H1 (cell line): ENCODE data around the gene CACNA2D3. TPM values are rescaled to one million over a fixed set of nuclear protein-coding genes. Genes with fewer than 3 reads are reported as not detected.

Experiments
- CTCF ChIA-PET: fragments of 300-600 bp; sonication (Branson Sonifier 250); formaldehyde crosslinking; loops from one replicate; lab custom pipeline; 2021; ENCODE audit not compliant: partially characterized antibody; lab: Charles Lee
- POLR2A ChIA-PET: fragments of 300-600 bp; sonication (Branson Sonifier 250); formaldehyde crosslinking; loops from one replicate; lab custom pipeline; 2021; ENCODE audit warnings: inconsistent platforms; ENCODE audit not compliant: partially characterized antibody; lab: Charles Lee
- DNase-seq, 2 experiments: peaks; one replicate each; pipeline versions ENCODE4 v3.0.0 to v3.0.0-alpha.2; 2010 to 2022; ENCODE audit warnings: low spot score in 2 of 2, low read depth in 1 of 2, mixed read lengths in 1 of 2
- FAIRE-seq: peaks from 2 replicates; lab custom pipeline; 2011; peaks lifted over from hg19 to GRCh38; lab: Jason Lieb, UNC
- H2AFZ ChIP-seq: 2 replicates; pipeline ENCODE4 v1.8.1; 2012; ENCODE audit warnings: low read length, inconsistent platforms
- H2AK5ac ChIP-seq: 2 replicates; pipeline ENCODE4 v1.6.1; 2013; ENCODE audit warnings: low read depth, low read length
- H2BK120ac ChIP-seq: replicated peaks from 2 replicates; pipeline ENCODE3; 2013; ENCODE audit warnings: low read depth, low read length, inconsistent platforms
- H2BK12ac ChIP-seq: 2 replicates; pipeline ENCODE4 v1.6.1; 2013; ENCODE audit warnings: low read depth, low read length
- H2BK15ac ChIP-seq: 2 replicates; pipeline ENCODE4 v1.6.1; 2013; ENCODE audit warnings: low read length
- H2BK20ac ChIP-seq: 2 replicates; pipeline ENCODE4 v1.6.1; 2013; ENCODE audit warnings: low read length
- H2BK5ac ChIP-seq: 2 replicates; pipeline ENCODE4 v1.6.1; 2013; ENCODE audit warnings: low read depth, low read length
- H3K14ac ChIP-seq: 2 replicates; pipeline ENCODE4 v1.6.1; 2013; ENCODE audit warnings: inconsistent platforms; ENCODE audit not compliant: insufficient read length
- H3K18ac ChIP-seq: 2 replicates; pipeline ENCODE4 v1.6.1; 2013; ENCODE audit warnings: low read length; ENCODE audit errors: extremely low read depth
- H3K23ac ChIP-seq: 2 replicates; pipeline ENCODE4 v1.6.1; 2013; ENCODE audit warnings: inconsistent platforms; ENCODE audit not compliant: insufficient read length
- H3K23me2 ChIP-seq: 2 replicates; pipeline ENCODE4 v1.6.1; 2013; ENCODE audit warnings: low read depth, low read length
- H3K27ac ChIP-seq: 2 replicates; pipeline ENCODE4 v1.6.1; 2011; ENCODE audit warnings: low read depth, low read length, inconsistent platforms
- H3K27me3 ChIP-seq, 4 experiments: replicated peaks in 1 of 4; 1 replicate in 1 of 4; 2 replicates in 3 of 4; pipeline versions ENCODE4 v1.6.1 to v1.8.1; 2011 to 2013; ENCODE audit warnings: low read length in 3 of 4, mild to moderate bottlenecking in 3 of 4, inconsistent platforms in 2 of 4, mixed read lengths in 2 of 4, moderate library complexity in 1 of 4; ENCODE audit not compliant: control insufficient read depth in 3 of 4, insufficient read depth in 3 of 4; ENCODE audit errors: extremely low read depth in 1 of 4
- H3K36me3 ChIP-seq, 4 experiments: 2 replicates each; pipeline versions ENCODE4 v1.6.1 to v1.8.1; 2011 to 2013; ENCODE audit warnings: mild to moderate bottlenecking in 4 of 4, low read length in 3 of 4, moderate library complexity in 2 of 4, control low read depth in 1 of 4, inconsistent platforms in 1 of 4; ENCODE audit not compliant: insufficient read depth in 4 of 4, control insufficient read depth in 2 of 4
- H3K4ac ChIP-seq: replicated peaks from 2 replicates; pipeline ENCODE3; 2013; ENCODE audit warnings: low read length, low read depth, mixed read lengths, inconsistent platforms; ENCODE audit not compliant: insufficient read length
- H3K4me1 ChIP-seq, 4 experiments: replicated peaks in 1 of 4; 1 replicate in 1 of 4; 2 replicates in 3 of 4; pipeline versions ENCODE4 v1.6.1 to v1.8.1; 2011 to 2013; ENCODE audit warnings: low read length in 3 of 4, inconsistent platforms in 2 of 4, mixed read lengths in 1 of 4; ENCODE audit not compliant: insufficient read depth in 4 of 4, control insufficient read depth in 3 of 4
- H3K4me2 ChIP-seq, 2 experiments: 2 replicates each; pipeline versions ENCODE4 v1.6.1 to v1.8.1; 2011 to 2013; ENCODE audit warnings: low read depth in 2 of 2, low read length in 2 of 2, control low read depth in 1 of 2, inconsistent platforms in 1 of 2, mild to moderate bottlenecking in 1 of 2; ENCODE audit not compliant: insufficient read depth in 1 of 2
- H3K4me3 ChIP-seq, 4 experiments: fragments of 200-600, 300-600 bp in 1 of 4; sonication (generic), shearing (Covaris generic), sonication (Bioruptor Twin) in 1 of 4; 2 replicates each; pipeline versions ENCODE4 v1.5.1 to v1.8.1; 2011 to 2016; ENCODE audit warnings: low read length in 4 of 4, low read depth in 3 of 4, control low read depth in 2 of 4, inconsistent platforms in 2 of 4, mild to moderate bottlenecking in 2 of 4, mixed read lengths in 1 of 4, moderate library complexity in 1 of 4; ENCODE audit not compliant: insufficient read depth in 2 of 4; ENCODE audit errors: extremely low read depth in 1 of 4
- H3K56ac ChIP-seq: replicated peaks from 2 replicates; pipeline ENCODE3; 2013; ENCODE audit warnings: low read depth, mild to moderate bottlenecking, mixed read lengths, low read length, inconsistent platforms; ENCODE audit not compliant: insufficient read length
- H3K79me1 ChIP-seq: 2 replicates; pipeline ENCODE4 v1.6.1; 2013; ENCODE audit warnings: low read depth, low read length, control low read depth
- H3K79me2 ChIP-seq, 2 experiments: 2 replicates each; pipeline versions ENCODE4 v1.6.1 to v1.8.1; 2012 to 2013; ENCODE audit warnings: low read length in 2 of 2, mild to moderate bottlenecking in 2 of 2, inconsistent platforms in 1 of 2; ENCODE audit not compliant: insufficient read depth in 2 of 2, control insufficient read depth in 1 of 2
- H3K9ac ChIP-seq, 4 experiments: replicated peaks in 1 of 4; 1 replicate in 1 of 4; 2 replicates in 3 of 4; pipeline versions ENCODE4 v1.6.1 to v1.8.1; 2011 to 2013; ENCODE audit warnings: low read depth in 3 of 4, low read length in 3 of 4, control low read depth in 2 of 4, mild to moderate bottlenecking in 2 of 4, moderate library complexity in 2 of 4, inconsistent platforms in 1 of 4; ENCODE audit errors: extremely low read depth in 1 of 4
- H3K9me3 ChIP-seq, 2 experiments: 2 replicates each; pipeline versions ENCODE4 v1.6.1 to v1.8.1; 2012 to 2013; ENCODE audit warnings: mild to moderate bottlenecking in 2 of 2, moderate library complexity in 2 of 2, control low read depth in 1 of 2, inconsistent platforms in 1 of 2, low read depth in 1 of 2, low read length in 1 of 2, mixed read lengths in 1 of 2; ENCODE audit not compliant: insufficient read depth in 2 of 2
- H4K20me1 ChIP-seq, 2 experiments: replicated peaks in 1 of 2; 2 replicates each; pipeline versions ENCODE3 to v1.8.1; 2011 to 2013; ENCODE audit warnings: inconsistent platforms in 2 of 2, low read length in 2 of 2, mild to moderate bottlenecking in 1 of 2; ENCODE audit not compliant: insufficient read depth in 2 of 2, control insufficient read depth in 1 of 2
- H4K5ac ChIP-seq: 2 replicates; pipeline ENCODE4 v1.6.1; 2013; ENCODE audit warnings: low read length, low read depth, mixed read lengths, inconsistent platforms; ENCODE audit not compliant: insufficient read length
- H4K8ac ChIP-seq: 2 replicates; pipeline ENCODE4 v1.8.0; 2013; ENCODE audit warnings: mild to moderate bottlenecking, moderate library complexity, low read length, inconsistent platforms; ENCODE audit not compliant: insufficient read depth; ENCODE audit errors: extremely low read depth
- H4K91ac ChIP-seq: replicated peaks from 2 replicates; pipeline ENCODE3; 2013; ENCODE audit warnings: low read length, mixed read lengths, inconsistent platforms; ENCODE audit not compliant: insufficient read length
- BACH1 ChIP-seq: IDR thresholded peaks from 2 replicates; pipeline ENCODE4 v1.6.1; 2012; ENCODE audit warnings: low read length, improper control_type of control experiment
- BCL11A ChIP-seq, 2 experiments: IDR thresholded peaks; one replicate each; pipeline ENCODE4 v1.6.1; 2011; ENCODE audit warnings: low read depth in 2 of 2, low read length in 2 of 2, mild to moderate bottlenecking in 2 of 2
- EZH2 ChIP-seq: fragments of 200-600 bp; sonication (generic); IDR thresholded peaks from 2 replicates; pipeline ENCODE4 v1.7.1; 2012; ENCODE audit warnings: low read depth, mild to moderate bottlenecking, moderate library complexity, low read length, inconsistent platforms; ENCODE audit not compliant: severe bottlenecking
- KDM4A ChIP-seq: IDR thresholded peaks from one replicate; pipeline ENCODE4 v1.7.1; 2012; ENCODE audit warnings: low read depth, mild to moderate bottlenecking, moderate library complexity, low read length, inconsistent platforms; ENCODE audit not compliant: severe bottlenecking
- KDM5A ChIP-seq: fragments of 200-600 bp; IDR thresholded peaks from 2 replicates; pipeline ENCODE4 v1.7.1; 2012; ENCODE audit warnings: mild to moderate bottlenecking, low read length, inconsistent platforms, mixed read lengths
- MAX ChIP-seq: IDR thresholded peaks from 2 replicates; pipeline ENCODE4 v1.6.1; 2012; ENCODE audit warnings: inconsistent platforms
- NRF1 ChIP-seq: IDR thresholded peaks from 2 replicates; pipeline ENCODE4 v1.6.1; 2011; ENCODE audit warnings: mild to moderate bottlenecking, low read depth, low read length, improper control_type of control experiment
- RBBP5 ChIP-seq: IDR thresholded peaks from 2 replicates; pipeline ENCODE4 v1.7.1; 2012; ENCODE audit warnings: low read depth, mild to moderate bottlenecking, inconsistent platforms, low read length, moderate library complexity, borderline replicate concordance
- RFX5 ChIP-seq: IDR thresholded peaks from 2 replicates; pipeline ENCODE4 v1.6.1; 2011; ENCODE audit warnings: low read depth, low read length, improper control_type of control experiment, borderline replicate concordance
- SAP30 ChIP-seq: fragments of 300-600 bp; sonication (generic); IDR thresholded peaks from 2 replicates; pipeline ENCODE4 v1.7.1; 2012; ENCODE audit warnings: low read length, moderate library complexity, mild to moderate bottlenecking, inconsistent platforms; ENCODE audit not compliant: insufficient read depth, insufficient replicate concordance
- TAF7 ChIP-seq: optimal IDR thresholded peaks from 2 replicates; pipeline ENCODE3; 2011; ENCODE audit warnings: low read depth, mild to moderate bottlenecking, inconsistent platforms, low read length, moderate library complexity, borderline replicate concordance
- TEAD4 ChIP-seq: IDR thresholded peaks from 2 replicates; pipeline ENCODE4 v1.6.1; 2012; ENCODE audit warnings: low read depth, low read length, inconsistent platforms, mixed read lengths
- YY1 ChIP-seq: IDR thresholded peaks from 2 replicates; pipeline ENCODE4 v1.6.1; 2011; ENCODE audit warnings: low read depth, mild to moderate bottlenecking, low read length
- WGBS, 2 experiments: shearing (Covaris generic) in 1 of 2; methylation state at CpG; one replicate each; pipeline versions ENCODE4 v1.1.6 to v1.1.7; 2013 to 2015; ENCODE audit warnings: low lambda C conversion rate in 2 of 2, mixed read lengths in 2 of 2, inconsistent platforms in 1 of 2, low coverage in 1 of 2, missing lambda C conversion rate in 1 of 2; ENCODE audit not compliant: insufficient replicate concordance in 2 of 2, insufficient coverage in 1 of 2, insufficient read length in 1 of 2; ENCODE audit errors: extremely low coverage in 1 of 2, missing lambda C conversion rate in 1 of 2; 5-methylcytosine and 5-hydroxymethylcytosine counted together
- polyA plus RNA-seq, 7 experiments: library from polyadenylated mRNA; depleted of rRNA in 3 of 7; stranded (reverse) in 5 of 7; unstranded in 2 of 7; fragments of >200 nt in 5 of 7; fragments of 200-250 nt in 2 of 7; gene quantifications; 1 replicate in 5 of 7; 2 replicates in 1 of 7; 4 replicates in 1 of 7; pipeline versions ENCODE4 v1.2.1 to v1.2.3, GENCODE V29; 2011 to 2013; ENCODE audit warnings: missing spikeins in 2 of 7, mixed read lengths in 2 of 7
- total RNA-seq: library from RNA; stranded (reverse); fragmentation: NEBNext Ultra II Directional; extraction: Animal tissue kit (Norgen Biotek cat#: 25700); gene quantifications from 2 replicates; pipeline ENCODE4 v1.2.1, GENCODE V29; 2021

Gene CACNA2D3
- total and polyA plus RNA-seq, 2 of the 8 experiments (the other 6 are each of a cell fraction or from before 2014, with no cell fraction given) = 1.5 to 1.8 TPM

- Histone ChIP-seq H3K4me2 (no peak overlapping the region), H3K79me1 (no peaks in the 10 kb centered on the region), H2BK20ac (no peak overlapping the region), H3K9me3 (no peaks in the 10 kb centered on the region), H2AFZ (no peak overlapping the region), H3K27me3 (no peaks in the 10 kb centered on the region; a peak in 2 of 7 replicates), H2BK5ac (no peak overlapping the region), H3K4ac (no peak overlapping the region), H3K56ac (no peak overlapping the region), H2AK5ac (no peak overlapping the region), H3K36me3 (no peaks in the 10 kb centered on the region), H2BK120ac (no peak overlapping the region), H4K5ac (no peak overlapping the region), H4K91ac (no peak overlapping the region), H3K23ac (no peak overlapping the region)
- ChIA-PET POLR2A (interaction anchor here (1.0 kb wide), 1 partner anchor 109 kb away, joined by 3 read pairs; no protein-coding TSS in a partner anchor), CTCF (interaction anchor here (0.8 to 1.4 kb wide), 4 partner anchors 14 to 311 kb away, joined by 3 to 5 read pairs (median 3); no protein-coding TSS in a partner anchor)
- no peak for FAIRE-seq
- 91% methylated on average over 2 of the region's 2 CpGs; no CpG with 5 or more reads in 1 of the 2 experiments for WGBS, 2 experiments
- no peak for TF ChIP-seq KDM5A
- TF ChIP-seq MAX = no peak
- no peak for TF ChIP-seq TAF7
- TF ChIP-seq BCL11A (IDR thresholded peaks at IDR 0.05; ENCODE audit: low read depth in 2 of 2, low read length in 2 of 2) = no peak
- no peak for TF ChIP-seq KDM4A
- TF ChIP-seq BACH1 = no peak
- no peak for TF ChIP-seq YY1
- no peak for TF ChIP-seq NRF1
- no peak for TF ChIP-seq SAP30
- no peak for TF ChIP-seq RFX5
- TF ChIP-seq RBBP5 = no peak
- TF ChIP-seq EZH2 = no peak
- no peak for TF ChIP-seq TEAD4
- TF ChIP-seq, all 59 proteins: peak for 0
- H3K27ac ChIP-seq = no peak overlapping the region
- no peak overlapping the region for H3K18ac ChIP-seq
- no peaks in the 10 kb centered on the region for H3K79me2 ChIP-seq
- no peak overlapping the region for H4K8ac ChIP-seq
- no peak overlapping the region for H2BK12ac ChIP-seq
- H3K4me1 ChIP-seq = no peaks in the 10 kb centered on the region
- H3K14ac ChIP-seq = no peak overlapping the region
- DNase-seq = no peak
- H2BK15ac ChIP-seq = no peak overlapping the region
- H4K20me1 ChIP-seq = no peaks in the 10 kb centered on the region
- no peak overlapping the region for H3K4me3 ChIP-seq
- H3K23me2 ChIP-seq = peaks cover under 1% of the 10 kb centered on the region; the same call in 1 of the 2 replicates
- H3K9ac ChIP-seq = no peak overlapping the region
Observed at GRCh38 chr3:54520060-54520459, 397.7 kb downstream of the CACNA2D3 start.
